Aorta (tissue), 5 donors: ENCODE results near the gene TMEM132D. TPM values are rescaled to one million over a fixed set of nuclear protein-coding genes. Genes with fewer than 3 reads are reported as not detected.

Experiments
- ATAC-seq: fragments of 200-7000 bp; cut with Tn5 transposase; one replicate; pipeline ENCODE4 v1.9.1; 2022; ENCODE audit warnings: moderate library complexity; ENCODE audit not compliant: low FRiP score
- DNase-seq, 2 donors: peaks; one replicate each; pipeline ENCODE4 v3.0.0-alpha.2; 2020
- H3K27ac ChIP-seq, 2 donors: one replicate each; pipeline ENCODE4 v1.5.1; 2013; ENCODE audit warnings: low read length in 2 of 2, mild to moderate bottlenecking in 2 of 2, moderate library complexity in 2 of 2, control low read depth in 1 of 2, inconsistent platforms in 1 of 2, low read depth in 1 of 2
- H3K27me3 ChIP-seq, 2 donors: one replicate each; pipeline ENCODE4 v1.6.1; 2013; ENCODE audit warnings: control low read depth in 1 of 2, low read length in 1 of 2, mild to moderate bottlenecking in 1 of 2, moderate library complexity in 1 of 2; ENCODE audit not compliant: insufficient read depth in 2 of 2, control insufficient read depth in 1 of 2
- H3K36me3 ChIP-seq, 2 donors: one replicate each; pipeline ENCODE4 v1.6.1; 2013; ENCODE audit warnings: control low read depth in 1 of 2, low read length in 1 of 2, mild to moderate bottlenecking in 1 of 2; ENCODE audit not compliant: insufficient read depth in 2 of 2, control insufficient read depth in 1 of 2
- H3K4me1 ChIP-seq, 2 donors: one replicate each; pipeline ENCODE4 v1.6.1; 2013; ENCODE audit warnings: low read length in 2 of 2, control low read depth in 1 of 2, mild to moderate bottlenecking in 1 of 2, moderate library complexity in 1 of 2; ENCODE audit not compliant: insufficient read depth in 2 of 2, control insufficient read depth in 1 of 2
- H3K4me3 ChIP-seq, 2 donors: one replicate each; pipeline ENCODE4 v1.5.1; 2013; ENCODE audit warnings: low read length in 2 of 2, control low read depth in 1 of 2, mild to moderate bottlenecking in 1 of 2
- H3K9me3 ChIP-seq: one replicate; pipeline ENCODE4 v1.6.1; 2013; ENCODE audit warnings: mild to moderate bottlenecking, low read length; ENCODE audit not compliant: control insufficient read depth
- WGBS, 2 donors: extraction: QIAGEN DNeasy Blood & Tissue Kit; methylation state at CpG; one replicate each; pipeline ENCODE4 v1.1.7; 2013; 5-methylcytosine and 5-hydroxymethylcytosine counted together
- intact Hi-C, 2 donors: fragments of 100-400 bp; cut with DNase I; formaldehyde crosslinking; loops; one replicate each; pipeline versions ENCODE4 v1.14.2 to v1.15.0; 2022
- polyA plus RNA-seq, 2 donors: library from polyadenylated mRNA; stranded (reverse); fragments of 200-250 nt; gene quantifications; one replicate each; pipeline ENCODE4 v1.2.3, GENCODE V29; 2013
- total RNA-seq, 2 donors: library from RNA; stranded (reverse); fragmentation: NEBNext Ultra II Directional; extraction: Animal tissue kit (Norgen Biotek cat#: 25700); gene quantifications; one replicate each; pipeline ENCODE4 v1.2.1, GENCODE V29; 2021
- donor health status: healthy with polysubstance abuse.
- donor health status: Bipolar disorder and iron deficiency.
- donor health status: DM: no; HTN: no; CAD: no.
- donor health status: DM: no; HTN: no; CAD: no.
- donor health status: DM: yes; HTN: yes; CAD: no.

The TMEM132D gene
- total and polyA plus RNA-seq, 4 donors, result not detected

GRCh38 chr12:129681830-129682229, 222.0 kb downstream of the TMEM132D start:
- ATAC-seq, result no peak
- 61 to 64% methylated on average over 2 of the region's 2 CpGs for WGBS, 2 donors
- intact Hi-C loops, result no loop called here

GRCh38 chr12:129681151-129681550, 222.7 kb downstream of the TMEM132D start:
- Histone ChIP-seq H3K4me3 (no peak overlapping the region), H3K9me3 (peaks cover 3% of the 10 kb centered on the region), H3K27ac (no peak overlapping the region), H3K27me3 (no peaks in the 10 kb centered on the region), H3K36me3 (no peaks in the 10 kb centered on the region), H3K4me1 (no peaks in the 10 kb centered on the region)
- intact Hi-C loops, result no loop called here
- ATAC-seq (no peak), DNase-seq (no peak)
- WGBS, 2 donors, result 72 to 77% methylated on average over 1 of the region's 1 CpG

More at GRCh38 chr12:129681830-129682229, 222.0 kb downstream of the TMEM132D start:
- Histone ChIP-seq H3K4me1 (no peaks in the 10 kb centered on the region), H3K9me3 (peaks cover 3% of the 10 kb centered on the region), H3K27ac (no peak overlapping the region), H3K36me3 (no peaks in the 10 kb centered on the region), H3K4me3 (no peak overlapping the region), H3K27me3 (no peaks in the 10 kb centered on the region)
- no peak for DNase-seq

- Histone ChIP-seq H3K9me3 (no peaks in the 10 kb centered on the region), H3K27me3 (no peaks in the 10 kb centered on the region), H3K4me1 (no peaks in the 10 kb centered on the region), H3K27ac (no peak overlapping the region), H3K36me3 (no peaks in the 10 kb centered on the region), H3K4me3 (no peak overlapping the region)
- no peak for DNase-seq
- WGBS, 2 donors, result 72 to 82% methylated on average over 7 of the region's 7 CpGs
- intact Hi-C loops, result no loop called here
- no peak for ATAC-seq
Measured at GRCh38 chr12:129676411-129676810, 227.4 kb downstream of the TMEM132D start.

- Histone ChIP-seq H3K36me3 (no peaks in the 10 kb centered on the region), H3K27ac (no peak overlapping the region), H3K27me3 (no peaks in the 10 kb centered on the region), H3K9me3 (no peaks in the 10 kb centered on the region), H3K4me3 (no peak overlapping the region), H3K4me1 (no peaks in the 10 kb centered on the region)
- 64 to 68% methylated on average over 3 of the region's 3 CpGs for WGBS, 2 donors
- intact Hi-C loops, result no loop called here
- ATAC-seq, result no peak
- no peak for DNase-seq
Measured at GRCh38 chr12:129675947-129676346, 227.9 kb downstream of the TMEM132D start.

- Histone ChIP-seq H3K27ac (no peak overlapping the region), H3K9me3 (no peaks in the 10 kb centered on the region), H3K4me1 (no peaks in the 10 kb centered on the region), H3K27me3 (no peaks in the 10 kb centered on the region), H3K36me3 (no peaks in the 10 kb centered on the region), H3K4me3 (no peak overlapping the region)
- DNase-seq, result no peak
- 54 to 59% methylated on average over 4 of the region's 4 CpGs for WGBS, 2 donors
- intact Hi-C loops, result no loop called here
- no peak for ATAC-seq
Measured at GRCh38 chr12:129675496-129675895, 228.3 kb downstream of the TMEM132D start.

GRCh38 chr12:129673806-129674205, 230.0 kb downstream of the TMEM132D start:
- no peaks in the 10 kb centered on the region for H3K9me3 ChIP-seq
- H3K36me3 ChIP-seq, result no peaks in the 10 kb centered on the region
- no peak overlapping the region for H3K27ac ChIP-seq
- intact Hi-C loops, result no loop called here
- no peaks in the 10 kb centered on the region for H3K4me1 ChIP-seq
- H3K4me3 ChIP-seq, result no peak overlapping the region
- WGBS, 2 donors, result 57 to 64% methylated on average over 5 of the region's 5 CpGs
- DNase-seq (no peak), ATAC-seq (no peak)
- H3K27me3 ChIP-seq, result no peaks in the 10 kb centered on the region

DNA sequence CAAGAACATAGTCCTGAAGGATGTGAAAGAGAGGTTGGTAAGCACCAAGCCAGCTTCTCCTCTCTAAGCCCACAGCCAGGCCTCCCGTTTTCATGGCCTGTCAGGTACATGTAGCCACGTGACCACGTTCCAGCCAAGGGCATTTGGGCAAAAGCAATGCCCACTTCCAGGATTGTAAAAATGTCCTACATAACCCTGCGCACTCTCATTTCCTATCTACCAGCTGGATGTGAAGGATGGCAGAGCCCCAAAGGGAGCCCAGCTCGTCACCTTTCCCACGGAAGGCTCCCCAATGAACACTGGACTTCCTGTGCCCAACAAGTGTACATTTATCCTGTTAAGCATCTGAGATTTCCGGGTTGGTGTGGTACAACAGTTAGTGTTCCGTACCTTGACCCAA, 231.7 kb downstream of the TMEM132D start:
- 59 to 65% methylated on average over 8 of the region's 8 CpGs for WGBS, 2 donors
- Histone ChIP-seq H3K36me3 (no peaks in the 10 kb centered on the region), H3K27me3 (no peaks in the 10 kb centered on the region), H3K9me3 (no peaks in the 10 kb centered on the region), H3K27ac (no peak overlapping the region), H3K4me3 (no peak overlapping the region), H3K4me1 (no peaks in the 10 kb centered on the region)
- no peak for DNase-seq
- ATAC-seq, result no peak
- intact Hi-C loops, result no loop called here

DNA sequence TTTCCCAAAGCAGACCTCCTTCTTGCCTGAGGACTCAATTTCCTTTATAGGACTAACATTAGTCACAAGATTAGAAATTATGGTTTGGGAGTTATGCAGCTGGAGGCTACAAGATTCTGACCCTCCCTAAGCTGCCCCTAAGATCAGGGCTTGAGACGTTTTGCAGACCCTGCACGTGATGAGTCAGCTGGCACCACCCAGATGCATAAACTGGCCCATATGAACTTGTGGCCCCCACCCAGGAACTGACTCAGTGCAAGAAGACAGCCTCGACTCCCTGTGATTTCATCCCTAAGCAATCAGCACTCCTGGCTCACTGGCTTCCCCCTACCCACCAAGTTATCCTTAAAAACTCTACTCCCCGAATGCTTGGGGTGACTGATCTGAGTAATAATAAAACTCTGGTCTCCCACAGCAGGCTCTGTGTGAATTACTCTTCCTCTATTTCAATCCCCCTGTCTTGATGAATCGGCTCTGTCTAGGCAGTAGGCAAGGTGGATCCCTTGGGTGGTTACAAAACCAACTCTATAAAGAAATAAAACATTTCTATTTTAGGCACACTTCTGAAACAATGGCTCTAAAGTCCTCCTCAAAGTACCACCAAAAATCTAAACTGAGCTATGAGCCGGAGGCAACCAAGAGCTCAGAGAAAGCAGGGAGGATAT, 233.4 kb downstream of the TMEM132D start:
- WGBS, 2 donors, result 65 to 71% methylated on average over 6 of the region's 6 CpGs
- no peaks in the 10 kb centered on the region for H3K9me3 ChIP-seq
- H3K4me3 ChIP-seq, result no peak overlapping the region
- H3K27ac ChIP-seq, result no peak overlapping the region
- DNase-seq (no peak), ATAC-seq (no peak)
- no peaks in the 10 kb centered on the region for H3K27me3 ChIP-seq
- no peaks in the 10 kb centered on the region for H3K4me1 ChIP-seq
- intact Hi-C loops, result no loop called here
- H3K36me3 ChIP-seq, result no peaks in the 10 kb centered on the region

- Histone ChIP-seq H3K9me3 (peaks cover 2% of the 10 kb centered on the region), H3K36me3 (no peaks in the 10 kb centered on the region), H3K27me3 (no peaks in the 10 kb centered on the region), H3K4me3 (no peak overlapping the region), H3K4me1 (no peaks in the 10 kb centered on the region), H3K27ac (no peak overlapping the region)
- intact Hi-C loops, result no loop called here
- DNase-seq (no peak), ATAC-seq (no peak)
- 77 to 79% methylated on average over 6 of the region's 6 CpGs for WGBS, 2 donors
Measured at GRCh38 chr12:129665414-129665813, 238.4 kb downstream of the TMEM132D start.
